Mucosa of stomach (tissue), 1 donor: ENCODE measurements around the gene SNORC.

Experiments
- H3K27me3 ChIP-seq: one replicate; pipeline ENCODE4 v1.7.0; 2013; ENCODE audit warnings: mild to moderate bottlenecking, low read length; ENCODE audit not compliant: control insufficient read depth, insufficient read depth
- H3K36me3 ChIP-seq: one replicate; pipeline ENCODE4 v1.7.0; 2013; ENCODE audit warnings: low read length; ENCODE audit not compliant: control insufficient read depth, insufficient read depth
- H3K4me1 ChIP-seq: one replicate; pipeline ENCODE4 v1.7.0; 2013; ENCODE audit warnings: mild to moderate bottlenecking, low read length; ENCODE audit not compliant: control insufficient read depth, insufficient read depth
- H3K4me3 ChIP-seq: one replicate; pipeline ENCODE4 v1.7.0; 2013; ENCODE audit warnings: low read length
- H3K9ac ChIP-seq: one replicate; pipeline ENCODE4 v1.7.0; 2013; ENCODE audit warnings: mild to moderate bottlenecking, low read length, moderate library complexity
- H3K9me3 ChIP-seq: one replicate; pipeline ENCODE4 v1.7.0; 2013; ENCODE audit warnings: mild to moderate bottlenecking, low read length, moderate library complexity; ENCODE audit not compliant: control insufficient read depth
- donor health status: Pancreatic carcinoma.

The SNORC gene

GRCh38 chr2:232878855-232879617 lies 9.0 kb downstream of the SNORC start:
- H3K9ac ChIP-seq = no peak overlapping the region
- H3K4me1 ChIP-seq = peaks cover 17% of the 10 kb centered on the region
- no peaks in the 10 kb centered on the region for H3K36me3 ChIP-seq
- peaks cover 8% of the 10 kb centered on the region for H3K27me3 ChIP-seq
- no peak overlapping the region for H3K4me3 ChIP-seq
- H3K9me3 ChIP-seq = no peaks in the 10 kb centered on the region

GRCh38 chr2:232879618-232880494 lies 9.8 kb downstream of the SNORC start:
- Histone ChIP-seq H3K4me3 (no peak overlapping the region), H3K9ac (no peak overlapping the region), H3K36me3 (no peaks in the 10 kb centered on the region), H3K27me3 (peaks cover 5% of the 10 kb centered on the region), H3K9me3 (no peaks in the 10 kb centered on the region), H3K4me1 (peaks cover 9% of the 10 kb centered on the region)

- H3K36me3 ChIP-seq = no peaks in the 10 kb centered on the region
- H3K9me3 ChIP-seq = no peaks in the 10 kb centered on the region
- H3K9ac ChIP-seq = no peak overlapping the region
- H3K4me3 ChIP-seq = no peak overlapping the region
- H3K4me1 ChIP-seq = no peaks in the 10 kb centered on the region
- H3K27me3 ChIP-seq = no peaks in the 10 kb centered on the region
Observed at GRCh38 chr2:232880764-232881351, 10.8 kb downstream of the SNORC start.

GRCh38 chr2:232882085-232882484 lies 12.0 kb downstream of the SNORC start:
- no peaks in the 10 kb centered on the region for H3K4me1 ChIP-seq

GRCh38 chr2:232882505-232883115 lies 12.5 kb downstream of the SNORC start:
- no peaks in the 10 kb centered on the region for H3K9me3 ChIP-seq
- no peak overlapping the region for H3K9ac ChIP-seq
- no peaks in the 10 kb centered on the region for H3K4me1 ChIP-seq
- H3K27me3 ChIP-seq = no peaks in the 10 kb centered on the region
- no peaks in the 10 kb centered on the region for H3K36me3 ChIP-seq
- no peak overlapping the region for H3K4me3 ChIP-seq

More at GRCh38 chr2:232882085-232882484, 12.0 kb downstream of the SNORC start:
- no peak overlapping the region for H3K9ac ChIP-seq
- no peaks in the 10 kb centered on the region for H3K9me3 ChIP-seq
- H3K27me3 ChIP-seq = no peaks in the 10 kb centered on the region
- H3K36me3 ChIP-seq = no peaks in the 10 kb centered on the region
- no peak overlapping the region for H3K4me3 ChIP-seq

GRCh38 chr2:232883116-232883721 lies 13.2 kb downstream of the SNORC start:
- H3K4me3 ChIP-seq = no peak overlapping the region
- H3K27me3 ChIP-seq = no peaks in the 10 kb centered on the region
- no peaks in the 10 kb centered on the region for H3K4me1 ChIP-seq
- no peaks in the 10 kb centered on the region for H3K9me3 ChIP-seq
- no peaks in the 10 kb centered on the region for H3K36me3 ChIP-seq
- no peak overlapping the region for H3K9ac ChIP-seq

GRCh38 chr2:232884001-232884421 lies 13.9 kb downstream of the SNORC start:
- H3K27me3 ChIP-seq = no peaks in the 10 kb centered on the region
- no peak overlapping the region for H3K4me3 ChIP-seq
- H3K36me3 ChIP-seq = no peaks in the 10 kb centered on the region
- no peak overlapping the region for H3K9ac ChIP-seq
- no peaks in the 10 kb centered on the region for H3K4me1 ChIP-seq
- no peaks in the 10 kb centered on the region for H3K9me3 ChIP-seq

GRCh38 chr2:232884549-232885263 lies 14.6 kb downstream of the SNORC start:
- Histone ChIP-seq H3K9me3 (no peaks in the 10 kb centered on the region), H3K27me3 (no peaks in the 10 kb centered on the region), H3K9ac (no peak overlapping the region), H3K4me1 (no peaks in the 10 kb centered on the region), H3K36me3 (no peaks in the 10 kb centered on the region), H3K4me3 (no peak overlapping the region)

GRCh38 chr2:232885264-232885961 lies 15.3 kb downstream of the SNORC start:
- Histone ChIP-seq H3K9ac (no peak overlapping the region), H3K27me3 (no peaks in the 10 kb centered on the region), H3K4me1 (no peaks in the 10 kb centered on the region), H3K9me3 (no peaks in the 10 kb centered on the region), H3K36me3 (no peaks in the 10 kb centered on the region), H3K4me3 (no peak overlapping the region)

- no peaks in the 10 kb centered on the region for H3K9me3 ChIP-seq
- H3K4me3 ChIP-seq = no peak overlapping the region
- no peaks in the 10 kb centered on the region for H3K27me3 ChIP-seq
- H3K9ac ChIP-seq = no peak overlapping the region
- H3K36me3 ChIP-seq = no peaks in the 10 kb centered on the region
- H3K4me1 ChIP-seq = no peaks in the 10 kb centered on the region
Observed at GRCh38 chr2:232886176-232886575, 16.1 kb downstream of the SNORC start.

- Histone ChIP-seq H3K9ac (no peak overlapping the region), H3K4me3 (no peak overlapping the region), H3K36me3 (no peaks in the 10 kb centered on the region), H3K27me3 (no peaks in the 10 kb centered on the region), H3K9me3 (no peaks in the 10 kb centered on the region), H3K4me1 (no peaks in the 10 kb centered on the region)
Observed at GRCh38 chr2:232886632-232887031, 16.6 kb downstream of the SNORC start.
